Measurements from ENCODE around the gene PCSK6.

The PCSK6 gene

DNA sequence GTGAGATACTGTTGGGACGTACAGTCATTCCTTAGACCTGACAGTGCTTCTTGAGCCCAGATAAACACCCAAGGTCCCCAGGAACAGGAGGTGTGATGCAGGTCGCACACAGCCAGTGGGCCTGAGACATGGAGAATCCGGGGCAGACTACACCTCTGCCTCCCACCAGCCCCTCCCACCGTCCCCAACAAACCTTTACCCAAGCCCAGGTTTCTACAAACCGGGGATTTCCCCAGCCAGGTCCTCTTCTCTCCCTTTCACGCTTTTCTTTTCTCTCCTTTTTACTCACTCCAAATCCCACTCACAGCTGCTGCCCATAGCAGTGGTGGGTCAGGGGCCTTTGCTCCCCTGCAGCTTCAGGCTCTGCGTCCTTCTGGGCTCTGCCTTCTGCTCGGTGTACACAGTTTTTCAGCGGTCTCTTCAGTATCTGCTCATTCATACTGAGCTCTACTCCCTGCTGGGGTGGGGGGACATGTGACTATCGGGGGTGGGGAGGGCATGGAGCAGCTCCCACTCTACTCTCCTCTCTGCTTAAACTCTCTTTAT, 4.8 kb upstream of the PCSK6 start:
- TF ChIP-seq, protein P1, sequence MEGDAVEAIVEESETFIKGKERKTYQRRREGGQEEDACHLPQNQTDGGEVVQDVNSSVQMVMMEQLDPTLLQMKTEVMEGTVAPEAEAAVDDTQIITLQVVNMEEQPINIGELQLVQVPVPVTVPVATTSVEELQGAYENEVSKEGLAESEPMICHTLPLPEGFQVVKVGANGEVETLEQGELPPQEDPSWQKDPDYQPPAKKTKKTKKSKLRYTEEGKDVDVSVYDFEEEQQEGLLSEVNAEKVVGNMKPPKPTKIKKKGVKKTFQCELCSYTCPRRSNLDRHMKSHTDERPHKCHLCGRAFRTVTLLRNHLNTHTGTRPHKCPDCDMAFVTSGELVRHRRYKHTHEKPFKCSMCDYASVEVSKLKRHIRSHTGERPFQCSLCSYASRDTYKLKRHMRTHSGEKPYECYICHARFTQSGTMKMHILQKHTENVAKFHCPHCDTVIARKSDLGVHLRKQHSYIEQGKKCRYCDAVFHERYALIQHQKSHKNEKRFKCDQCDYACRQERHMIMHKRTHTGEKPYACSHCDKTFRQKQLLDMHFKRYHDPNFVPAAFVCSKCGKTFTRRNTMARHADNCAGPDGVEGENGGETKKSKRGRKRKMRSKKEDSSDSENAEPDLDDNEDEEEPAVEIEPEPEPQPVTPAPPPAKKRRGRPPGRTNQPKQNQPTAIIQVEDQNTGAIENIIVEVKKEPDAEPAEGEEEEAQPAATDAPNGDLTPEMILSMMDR (IDR thresholded peaks at IDR 0.05; ENCODE audit: low read length, missing control alignments) = no peak
- H3K4me3 ChIP-seq (replicated peaks; ENCODE audit: low read depth, low read length) = no peak overlapping the region
- DNase-seq (ENCODE audit: low read depth) = no peak

DNA sequence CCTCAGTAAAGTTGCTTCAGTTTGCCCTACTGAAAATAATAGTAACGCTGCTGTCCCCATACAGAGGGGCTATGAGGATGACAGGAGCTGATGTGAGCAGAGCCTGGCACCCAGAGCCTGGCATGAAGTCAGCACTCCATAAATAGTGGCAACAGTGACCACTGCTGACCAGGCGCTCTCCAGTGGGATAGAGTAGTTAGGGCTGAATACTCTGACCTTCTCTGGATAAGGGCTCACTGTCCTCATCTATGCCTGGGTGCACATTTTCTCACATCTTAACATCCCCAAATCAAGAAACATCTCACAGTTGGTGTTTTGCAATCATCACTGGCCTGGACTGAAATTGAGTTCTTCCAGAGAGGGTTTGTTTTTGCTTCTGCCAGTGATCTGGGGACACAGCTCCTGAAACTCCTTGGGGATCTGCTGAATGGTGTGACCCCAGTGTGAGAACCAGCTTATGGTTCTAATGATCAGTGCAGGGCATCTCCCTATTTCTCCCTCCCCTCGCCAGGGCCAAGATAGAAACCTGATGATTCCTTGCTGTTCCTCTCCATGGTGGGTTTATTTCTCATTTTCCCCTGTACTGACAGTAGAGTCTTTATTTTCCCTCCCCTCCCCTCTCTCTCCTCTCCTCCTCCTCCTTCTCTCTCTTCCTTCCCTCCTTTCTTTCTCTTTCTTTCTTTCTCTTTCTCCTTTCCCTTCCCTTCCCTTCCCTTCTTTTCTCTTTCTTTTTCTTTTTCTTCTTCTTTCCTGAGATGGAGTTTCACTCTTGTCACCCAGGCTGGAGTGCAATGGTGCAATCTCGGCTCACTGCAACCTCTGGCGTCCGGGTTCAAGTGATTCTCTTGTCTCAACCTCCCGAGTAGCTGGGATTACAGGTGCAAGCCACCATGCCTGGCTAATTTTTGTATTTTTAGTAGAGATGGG, 3.5 kb upstream of the PCSK6 start:
- TF ChIP-seq, protein P1 (IDR thresholded peaks at IDR 0.05; ENCODE audit: low read length, missing control alignments) = no peak
- no peak for DNase-seq (ENCODE audit: low read depth)
- no peak overlapping the region for H3K4me3 ChIP-seq (replicated peaks; ENCODE audit: low read depth, low read length)

DNA sequence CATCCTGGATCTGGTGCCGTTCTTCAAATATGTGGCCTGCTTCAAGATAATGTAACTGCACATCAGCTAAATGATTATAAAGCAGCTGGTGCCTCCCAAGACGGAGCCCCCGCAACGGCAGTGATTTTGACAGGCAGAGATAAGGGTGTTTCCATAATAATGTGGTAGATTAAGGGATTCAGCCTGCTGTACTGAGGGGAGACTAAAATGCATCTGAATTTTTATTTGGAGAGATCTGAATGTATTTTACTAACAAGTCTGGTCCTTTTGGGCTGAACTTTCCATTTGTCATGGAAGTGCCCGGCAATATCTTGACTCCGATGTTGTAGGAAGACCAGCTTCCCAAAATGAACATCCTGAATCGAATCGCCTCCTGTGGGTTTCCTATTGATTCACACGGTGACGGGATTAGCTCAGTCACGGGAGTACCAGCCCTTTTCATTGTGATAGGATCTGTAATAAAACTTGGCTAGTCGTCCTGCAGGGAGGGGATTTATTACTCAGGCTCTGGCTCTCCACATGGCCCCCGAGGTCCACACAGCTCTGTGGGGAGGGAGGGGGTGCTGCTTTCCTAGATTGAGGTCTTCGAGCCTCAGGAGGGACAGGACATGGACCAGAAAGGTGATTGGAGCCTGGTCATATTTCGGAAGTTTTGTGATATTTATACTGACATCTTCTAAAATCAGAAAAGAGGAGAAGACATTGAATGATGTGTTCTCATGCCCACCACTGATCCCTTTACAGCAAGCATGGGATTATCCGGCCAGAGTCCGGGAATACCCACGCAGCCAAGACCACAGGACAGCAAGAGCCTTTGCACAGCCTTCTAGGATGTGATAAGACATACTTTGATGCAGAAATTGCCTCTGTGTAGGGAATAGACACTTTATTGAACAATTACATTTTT, 2.5 kb upstream of the PCSK6 start:
- H3K4me3 ChIP-seq (replicated peaks; ENCODE audit: low read depth, low read length) = no peak overlapping the region
- TF ChIP-seq, protein P1 (IDR thresholded peaks at IDR 0.05; ENCODE audit: low read length, missing control alignments) = no peak
- DNase-seq (ENCODE audit: low read depth) = no peak

DNA sequence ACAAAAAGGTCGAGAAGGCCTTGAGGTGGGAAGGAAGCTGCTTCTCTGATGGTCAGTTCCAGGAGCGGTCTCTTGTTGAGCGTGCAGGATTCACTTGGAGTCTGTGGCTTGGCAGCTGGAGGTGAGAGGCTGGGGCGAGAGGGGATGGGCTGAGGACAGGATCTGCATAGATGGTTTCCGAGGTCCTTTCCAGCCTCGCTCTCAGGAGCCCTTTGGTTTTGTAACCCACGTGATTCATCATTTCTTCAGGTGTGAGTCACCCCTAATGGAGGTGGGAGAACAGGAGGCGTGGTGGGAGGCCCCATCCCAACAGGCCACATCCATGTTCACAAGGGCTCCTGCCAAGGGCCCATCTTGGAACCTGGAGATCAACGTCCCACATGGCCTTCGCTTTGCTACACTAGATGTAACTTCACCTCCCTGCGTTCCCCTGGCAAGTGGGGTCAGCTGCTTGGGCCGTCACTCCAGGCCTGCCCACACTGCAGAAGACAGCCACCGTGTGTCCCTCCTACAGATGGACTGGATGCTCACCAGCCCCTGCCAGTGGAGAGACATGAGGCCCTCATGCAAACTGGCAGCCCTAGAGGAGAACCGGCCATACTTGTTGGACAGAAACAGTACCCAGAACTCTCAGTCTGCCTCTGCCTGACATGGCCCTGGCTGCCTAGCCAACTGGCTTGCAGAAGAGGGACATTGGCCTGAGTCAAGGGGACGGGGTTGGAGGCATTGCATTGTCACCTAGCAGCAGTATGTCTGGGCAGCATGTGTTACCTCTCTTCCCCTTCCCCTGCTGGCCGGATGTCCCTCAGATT, 1.6 kb upstream of the PCSK6 start:
- DNase-seq (ENCODE audit: low read depth) = no peak
- no peak overlapping the region for H3K4me3 ChIP-seq (replicated peaks; ENCODE audit: low read depth, low read length)

DNA sequence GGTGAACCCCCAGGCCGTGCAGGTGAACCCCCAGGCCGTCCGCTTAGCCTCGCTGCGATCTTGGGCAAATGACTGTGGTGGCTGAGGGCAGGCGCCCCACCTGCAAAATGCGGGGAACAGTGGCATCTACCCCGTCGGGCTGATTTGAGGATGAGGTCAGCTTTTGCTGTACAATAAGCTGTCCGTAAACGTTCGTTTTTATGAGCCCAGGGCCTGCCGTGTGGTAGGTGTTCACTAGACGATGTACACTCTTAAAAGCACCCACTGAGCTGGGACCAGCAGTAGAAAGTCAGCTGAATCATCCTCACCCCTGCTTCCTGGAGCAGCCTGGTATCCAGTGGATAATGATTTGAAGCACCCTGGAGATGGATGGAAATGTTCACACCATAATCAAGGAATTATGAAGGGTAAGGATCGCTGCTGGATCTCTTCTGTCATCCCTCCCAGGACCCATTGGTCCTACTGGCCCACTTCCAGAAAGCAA, 943 bp upstream of the PCSK6 start:
- no peak for DNase-seq (ENCODE audit: low read depth)
- H3K4me3 ChIP-seq (replicated peaks; ENCODE audit: low read depth, low read length) = no peak overlapping the region
- TF ChIP-seq, protein P1 (IDR thresholded peaks at IDR 0.05; ENCODE audit: low read length, missing control alignments) = no peak

More for the DNA sequence above, 1.6 kb upstream of the PCSK6 start:
- TF ChIP-seq, protein P1 (IDR thresholded peaks at IDR 0.05; ENCODE audit: low read length, missing control alignments) = no peak

DNA sequence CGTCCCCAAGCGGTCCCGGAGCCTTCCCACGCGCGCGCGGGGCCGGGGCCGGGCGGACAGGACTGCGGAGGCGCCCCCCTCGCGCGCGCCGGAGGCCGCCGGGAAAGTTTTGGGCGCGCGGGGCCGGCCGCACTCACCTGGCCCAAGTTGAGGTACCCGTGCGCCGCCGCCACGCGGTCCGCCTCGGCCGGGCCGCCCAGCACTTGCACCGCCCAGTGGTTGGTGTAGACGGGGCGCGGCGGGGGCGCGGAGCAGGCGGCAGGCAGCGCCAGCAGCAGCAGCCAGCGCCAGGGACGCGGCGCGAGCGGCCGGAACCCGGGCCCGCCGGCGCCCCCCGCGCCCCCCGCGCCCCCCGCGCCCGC, 289 bp downstream of the PCSK6 start:
- DNase-seq (ENCODE audit: low read depth) = peak; percentile 14
- TF ChIP-seq, protein P1 (IDR thresholded peaks at IDR 0.05; ENCODE audit: low read length, missing control alignments) = no peak
- H3K4me3 ChIP-seq (replicated peaks; ENCODE audit: low read depth, low read length) = no peak overlapping the region

Data from fibroblast of pulmonary artery (primary cell).